HCT116 (cell line): ENCODE measurements around the gene P2RX3. TPM values are rescaled to one million over a fixed set of nuclear protein-coding genes. Genes with fewer than 3 reads are reported as not detected.

ENCODE experiments used
- ATAC-seq: fragments of 200-7000 bp; cut with Tn5 transposase; 2 replicates; pipeline ENCODE4 v1.9.1; 2020; ENCODE audit warnings: mild to moderate bottlenecking, moderate library complexity
- BruUV-seq: library from RNA; stranded (reverse); fragments of 400-500 nt; replicated peaks from 2 replicates; lab custom pipeline; 2021; lab: Mats Ljungman, UMichigan
- CTCF ChIA-PET: fragments of 300-600 bp; sonication (Branson Sonifier 250); formaldehyde crosslinking; loops from one replicate; lab custom pipeline; 2021; ENCODE audit warnings: antibody characterized with exemption; lab: Charles Lee
- POLR2A ChIA-PET: fragments of 300-600, 350-600 bp; sonication (Branson Sonifier 250); formaldehyde crosslinking; loops from one replicate; lab custom pipeline; 2021; ENCODE audit warnings: antibody characterized with exemption; lab: Charles Lee
- RAD21 ChIA-PET, 2 experiments: fragments of 300-600 bp; sonication (Branson Sonifier 250); formaldehyde crosslinking; loops; one replicate each; lab custom pipeline; 2023; ENCODE audit warnings: low total read pairs in 2 of 2; ENCODE audit not compliant: uncharacterized antibody in 2 of 2, unreplicated experiment in 2 of 2, low non-redundant PET in 1 of 2; lab: Charles Lee
- DNase-seq: peaks from one replicate; pipeline ENCODE4 v3.0.0-alpha.2; 2010; ENCODE audit warnings: low read depth, low spot score
- H2AFZ ChIP-seq: fragments of 200-600 bp; shearing (Covaris generic), sonication (generic); 2 replicates; pipeline ENCODE4 v1.6.1; 2017; ENCODE audit warnings: low read depth, mixed run types, mixed read lengths, antibody characterized with exemption, low read length; ENCODE audit not compliant: poor library complexity, severe bottlenecking
- H3K27ac ChIP-seq: 2 replicates; pipeline ENCODE4 v1.5.1; 2012; ENCODE audit warnings: low read depth, low read length
- H3K27me3 ChIP-seq: fragments of 200-600 bp; sonication (generic); 2 replicates; pipeline ENCODE4 v1.6.1; 2016; ENCODE audit warnings: mixed run types, low read length, mixed read lengths; ENCODE audit not compliant: insufficient read depth
- H3K36me3 ChIP-seq, 2 experiments: fragments of 200-500 bp in 1 of 2; fragments of 200-600 bp in 1 of 2; sonication (Bioruptor generic) in 1 of 2; sonication (generic) in 1 of 2; 2 replicates each; pipeline versions ENCODE4 v1.5.1 to v1.6.1; 2014 to 2016; ENCODE audit warnings: low read length in 2 of 2, inconsistent platforms in 1 of 2, mixed read lengths in 1 of 2, mixed run types in 1 of 2; ENCODE audit not compliant: insufficient read depth in 2 of 2, control insufficient read depth in 1 of 2
- H3K4me1 ChIP-seq, 2 experiments: fragments of 200-600 bp in 1 of 2; sonication (generic) in 1 of 2; 2 replicates each; pipeline versions ENCODE4 v1.5.1 to v1.6.1; 2012 to 2017; ENCODE audit warnings: low read length in 2 of 2, inconsistent platforms in 1 of 2, mild to moderate bottlenecking in 1 of 2, mixed read lengths in 1 of 2, mixed run types in 1 of 2, moderate library complexity in 1 of 2; ENCODE audit not compliant: insufficient read depth in 2 of 2, control insufficient read depth in 1 of 2
- H3K4me2 ChIP-seq: fragments of 200-600 bp; sonication (generic); 2 replicates; pipeline ENCODE4 v1.6.1; 2017; ENCODE audit warnings: mixed run types, low read length, mixed read lengths
- H3K4me3 ChIP-seq, 2 experiments: fragments of 200-600 bp in 1 of 2; sonication (generic) in 1 of 2; replicated peaks in 1 of 2; 2 replicates each; pipeline ENCODE4 v1.5.1; 2011 to 2016; ENCODE audit warnings: low read length in 2 of 2, control low read depth in 1 of 2, low read depth in 1 of 2, mild to moderate bottlenecking in 1 of 2, mixed read lengths in 1 of 2, mixed run types in 1 of 2
- H3K79me2 ChIP-seq: fragments of 200-600 bp; sonication (generic); 2 replicates; pipeline ENCODE4 v1.6.1; 2017; ENCODE audit warnings: mild to moderate bottlenecking, mixed run types, low read length, moderate library complexity, mixed read lengths; ENCODE audit not compliant: insufficient read depth
- H3K9ac ChIP-seq: fragments of 200-600 bp; sonication (generic); 2 replicates; pipeline ENCODE4 v1.6.1; 2016; ENCODE audit warnings: low read length, mixed read lengths
- H3K9me2 ChIP-seq: fragments of 200-600 bp; sonication (generic), shearing (Covaris generic); 2 replicates; pipeline ENCODE4 v1.6.1; 2017; ENCODE audit warnings: mixed run types, mild to moderate bottlenecking, moderate library complexity; ENCODE audit not compliant: insufficient read depth
- H3K9me3 ChIP-seq, 2 experiments: fragments of 200-500 bp in 1 of 2; fragments of 200-600 bp in 1 of 2; sonication (Bioruptor generic) in 1 of 2; sonication (generic) in 1 of 2; 2 replicates each; pipeline ENCODE4 v1.6.1; 2014 to 2017; ENCODE audit warnings: low read length in 2 of 2, mixed read lengths in 2 of 2, inconsistent platforms in 1 of 2, low read depth in 1 of 2, mild to moderate bottlenecking in 1 of 2, mixed run types in 1 of 2, moderate library complexity in 1 of 2; ENCODE audit not compliant: control insufficient read depth in 1 of 2, insufficient read depth in 1 of 2
- H4K20me1 ChIP-seq: fragments of 200-600 bp; sonication (generic), shearing (Covaris generic); 2 replicates; pipeline ENCODE4 v1.6.1; 2017; ENCODE audit warnings: mixed run types, mild to moderate bottlenecking, moderate library complexity; ENCODE audit not compliant: insufficient read depth
- ATF3 ChIP-seq: IDR thresholded peaks from 2 replicates; pipeline ENCODE4 v1.6.1; 2012
- CBX3 ChIP-seq: IDR thresholded peaks from 2 replicates; pipeline ENCODE4 v1.6.1; 2012; ENCODE audit warnings: low read depth
- CEBPB ChIP-seq: IDR thresholded peaks from 2 replicates; pipeline ENCODE4 v1.6.1; 2012; ENCODE audit warnings: low read depth
- CTCF ChIP-seq, 3 experiments: fragments of 200-600 bp in 1 of 3; sonication (generic) in 1 of 3; IDR thresholded peaks in 2 of 3; conservative IDR thresholded peaks in 1 of 3; 2 replicates each; pipeline ENCODE4 v1.5.1; 2012 to 2017; ENCODE audit warnings: low read depth in 2 of 3, low read length in 2 of 3, antibody characterized with exemption in 1 of 3, borderline replicate concordance in 1 of 3, control low read depth in 1 of 3, mild to moderate bottlenecking in 1 of 3, mixed read lengths in 1 of 3, mixed run types in 1 of 3, moderate library complexity in 1 of 3; ENCODE audit not compliant: insufficient read depth in 1 of 3
- EZH2phosphoT487 ChIP-seq: fragments of 200-600 bp; IDR thresholded peaks from 2 replicates; pipeline ENCODE4 v1.6.1; 2018; ENCODE audit warnings: antibody characterized with exemption, borderline replicate concordance
- JUND ChIP-seq: IDR thresholded peaks from 2 replicates; pipeline ENCODE4 v1.6.1; 2012
- MAX ChIP-seq: IDR thresholded peaks from 2 replicates; pipeline ENCODE4 v1.6.1; 2012
- POLR2AphosphoS5 ChIP-seq: IDR thresholded peaks from 2 replicates; pipeline ENCODE4 v1.6.1; 2011; ENCODE audit warnings: mild to moderate bottlenecking, low read depth, low read length, moderate library complexity
- RAD21 ChIP-seq: IDR thresholded peaks from 2 replicates; pipeline ENCODE4 v1.6.1; 2012; ENCODE audit warnings: low read depth, mild to moderate bottlenecking
- SP1 ChIP-seq: IDR thresholded peaks from 2 replicates; pipeline ENCODE4 v1.6.1; 2012; ENCODE audit warnings: low read depth
- SRF ChIP-seq: IDR thresholded peaks from 2 replicates; pipeline ENCODE4 v1.6.1; 2012; ENCODE audit warnings: low read depth
- TCF7L2 ChIP-seq: IDR thresholded peaks from 2 replicates; pipeline ENCODE4 v1.7.0; 2011; ENCODE audit warnings: borderline replicate concordance, inconsistent platforms; ENCODE audit not compliant: insufficient read depth, insufficient read length; ENCODE audit errors: extremely low read depth
- YY1 ChIP-seq: IDR thresholded peaks from 2 replicates; pipeline ENCODE4 v1.6.1; 2011; ENCODE audit warnings: low read length, low read depth, moderate library complexity, mild to moderate bottlenecking; ENCODE audit not compliant: insufficient replicate concordance; ENCODE audit errors: extremely low read depth
- ZBTB33 ChIP-seq: IDR thresholded peaks from 2 replicates; pipeline ENCODE4 v1.6.1; 2011; ENCODE audit warnings: mild to moderate bottlenecking, low read length, moderate library complexity; ENCODE audit not compliant: insufficient replicate concordance; ENCODE audit errors: extremely low read depth
- ZFX ChIP-seq: fragments of 450-650 bp; IDR thresholded peaks from 2 replicates; pipeline ENCODE4 v1.6.1; 2017
- intact Hi-C: fragments of 100-400 bp; cut with micrococcal nuclease; formaldehyde crosslinking; loops from 2 replicates; pipeline ENCODE4 v1.10.0; 2022
- total RNA-seq: library from RNA; stranded (reverse); gene quantifications from one replicate; pipeline ENCODE4 v1.2.1, GENCODE V29; 2021; ENCODE audit not compliant: unreplicated experiment

P2RX3 gene
- total RNA-seq, 1 experiment from 2014 or later, result not detected

GRCh38 chr11:57299150-57299737, 38.9 kb upstream of the P2RX3 start:
- Histone ChIP-seq H3K9me2 (no peaks in the 10 kb centered on the region), H3K36me3 (peaks cover 10 to 26% of the 10 kb centered on the region in 2 experiments; a peak in 3 of 4 replicates), H2AFZ (no peak overlapping the region), H3K4me2 (no peak overlapping the region), H3K9ac (no peak overlapping the region), H3K27me3 (no peaks in the 10 kb centered on the region), H3K4me1 (peaks cover 7 to 11% of the 10 kb centered on the region in 2 experiments), H3K4me3 (no peak overlapping the region), H4K20me1 (no peaks in the 10 kb centered on the region), H3K79me2 (no peaks in the 10 kb centered on the region), H3K27ac (no peak overlapping the region), H3K9me3 (no peaks in the 10 kb centered on the region; a peak in 1 of 4 replicates)
- ATAC-seq (no peak), DNase-seq (no peak)
- RAD21 ChIA-PET, result no interaction called here
- CTCF ChIA-PET, result no interaction called here
- TF ChIP-seq CBX3 (no peak), YY1 (no peak)
- POLR2A ChIA-PET, result no interaction called here
- BruUV-seq, result no TSS peak
- intact Hi-C loops, result no loop called here

GRCh38 chr11:57300785-57301184, 37.4 kb upstream of the P2RX3 start:
- RAD21 ChIA-PET, result no interaction called here
- intact Hi-C loops, result no loop called here
- no peak overlapping the region for H3K4me2 ChIP-seq
- H3K9ac ChIP-seq, result no peak overlapping the region
- H4K20me1 ChIP-seq, result no peaks in the 10 kb centered on the region
- no peaks in the 10 kb centered on the region; a peak in 1 of 4 replicates for H3K9me3 ChIP-seq
- H3K27me3 ChIP-seq, result no peaks in the 10 kb centered on the region
- H3K9me2 ChIP-seq, result no peaks in the 10 kb centered on the region
- DNase-seq (no peak), ATAC-seq (no peak)
- no peak for TF ChIP-seq CEBPB
- TF ChIP-seq POLR2AphosphoS5, result no peak
- no peak for TF ChIP-seq CBX3
- TF ChIP-seq ATF3, result no peak
- TF ChIP-seq CTCF (IDR thresholded peaks at IDR 0.05 in 2 of 3, conservative IDR thresholded peaks at IDR 0.05 in 1 of 3; ENCODE audit: borderline replicate concordance in 1 of 3, insufficient read depth in 1 of 3, low read depth in 2 of 3, low read length in 2 of 3), result no peak
- TF ChIP-seq RAD21, result no peak
- TF ChIP-seq ZFX, result no peak
- no peak for TF ChIP-seq SP1
- TF ChIP-seq EZH2phosphoT487, result no peak
- TF ChIP-seq MAX, result no peak
- no peak for TF ChIP-seq ZBTB33
- no peak for TF ChIP-seq TCF7L2
- TF ChIP-seq SRF, result no peak
- TF ChIP-seq JUND, result no peak
- H3K36me3 ChIP-seq, result peaks cover 10 to 26% of the 10 kb centered on the region in 2 experiments; a peak in 3 of 4 replicates
- POLR2A ChIA-PET, result no interaction called here
- H2AFZ ChIP-seq, result no peak overlapping the region
- no peak overlapping the region for H3K27ac ChIP-seq
- CTCF ChIA-PET, result no interaction called here
- BruUV-seq, result no TSS peak
- no peaks in the 10 kb centered on the region for H3K79me2 ChIP-seq
- no peak overlapping the region for H3K4me3 ChIP-seq
- H3K4me1 ChIP-seq, result no peaks in the 10 kb centered on the region; a peak in 1 of 4 replicates
